H1 (cell line): Measurements from ENCODE around the gene KCTD3.

Experiments
- CHD2 ChIP-seq: IDR thresholded peaks from 2 replicates; pipeline ENCODE4 v1.6.1; 2012; ENCODE audit warnings: low read length, improper control_type of control experiment
- EP300 ChIP-seq, 2 experiments: IDR thresholded peaks; 1 replicate in 1 of 2; 2 replicates in 1 of 2; pipeline ENCODE4 v1.6.1; 2011 to 2012; ENCODE audit warnings: low read depth in 2 of 2, low read length in 2 of 2, mild to moderate bottlenecking in 2 of 2, borderline replicate concordance in 1 of 2, inconsistent platforms in 1 of 2, moderate library complexity in 1 of 2
- EZH2 ChIP-seq: fragments of 200-600 bp; sonication (generic); IDR thresholded peaks from 2 replicates; pipeline ENCODE4 v1.7.1; 2012; ENCODE audit warnings: low read depth, mild to moderate bottlenecking, moderate library complexity, low read length, inconsistent platforms; ENCODE audit not compliant: severe bottlenecking
- FOSL1 ChIP-seq: IDR thresholded peaks from 2 replicates; pipeline ENCODE4 v1.6.1; 2011; ENCODE audit warnings: mild to moderate bottlenecking, low read depth, low read length, moderate library complexity; ENCODE audit not compliant: insufficient read depth
- GABPA ChIP-seq: IDR thresholded peaks from 2 replicates; pipeline ENCODE4 v1.6.1; 2011; ENCODE audit warnings: mild to moderate bottlenecking, low read length, moderate library complexity, borderline replicate concordance; ENCODE audit not compliant: insufficient read depth
- GTF2F1 ChIP-seq: IDR thresholded peaks from 2 replicates; pipeline ENCODE4 v1.6.1; 2012; ENCODE audit warnings: low read depth, low read length, improper control_type of control experiment, borderline replicate concordance
- HDAC6 ChIP-seq: IDR thresholded peaks from one replicate; pipeline ENCODE4 v1.7.1; 2012; ENCODE audit warnings: low read depth, mild to moderate bottlenecking, inconsistent platforms, low read length, moderate library complexity
- JUND ChIP-seq: IDR thresholded peaks from 2 replicates; pipeline ENCODE4 v1.6.1; 2011; ENCODE audit warnings: mild to moderate bottlenecking, improper control_type of control experiment, low read length
- POLR2A ChIP-seq, 2 experiments: IDR thresholded peaks; 1 replicate in 1 of 2; 2 replicates in 1 of 2; pipeline ENCODE4 v1.6.1; 2011; ENCODE audit warnings: low read depth in 2 of 2, low read length in 2 of 2, mild to moderate bottlenecking in 2 of 2; ENCODE audit errors: control extremely low read depth in 1 of 2
- RFX5 ChIP-seq: IDR thresholded peaks from 2 replicates; pipeline ENCODE4 v1.6.1; 2011; ENCODE audit warnings: low read depth, low read length, improper control_type of control experiment, borderline replicate concordance
- SP1 ChIP-seq: IDR thresholded peaks from 2 replicates; pipeline ENCODE4 v1.6.1; 2011; ENCODE audit warnings: low read depth, low read length
- SUZ12 ChIP-seq: fragments of 200-600 bp; sonication (generic); IDR thresholded peaks from 2 replicates; pipeline ENCODE4 v1.6.1; 2012; ENCODE audit warnings: mild to moderate bottlenecking, inconsistent platforms, low read length, moderate library complexity, mixed read lengths
- TAF1 ChIP-seq: IDR thresholded peaks from 2 replicates; pipeline ENCODE4 v1.6.1; 2011; ENCODE audit warnings: mild to moderate bottlenecking, low read depth, low read length
- TF ChIP-seq, protein P1 (sequence below), 3 experiments: IDR thresholded peaks; 1 replicate in 2 of 3; 2 replicates in 1 of 3; pipeline versions ENCODE4 v1.5.1 to v1.6.1; 2011; ENCODE audit warnings: low read length in 3 of 3, mild to moderate bottlenecking in 3 of 3, inconsistent platforms in 2 of 3, low read depth in 1 of 3, moderate library complexity in 1 of 3; ENCODE audit not compliant: insufficient read depth in 1 of 3; ENCODE audit errors: control extremely low read depth in 1 of 3

DNA sequence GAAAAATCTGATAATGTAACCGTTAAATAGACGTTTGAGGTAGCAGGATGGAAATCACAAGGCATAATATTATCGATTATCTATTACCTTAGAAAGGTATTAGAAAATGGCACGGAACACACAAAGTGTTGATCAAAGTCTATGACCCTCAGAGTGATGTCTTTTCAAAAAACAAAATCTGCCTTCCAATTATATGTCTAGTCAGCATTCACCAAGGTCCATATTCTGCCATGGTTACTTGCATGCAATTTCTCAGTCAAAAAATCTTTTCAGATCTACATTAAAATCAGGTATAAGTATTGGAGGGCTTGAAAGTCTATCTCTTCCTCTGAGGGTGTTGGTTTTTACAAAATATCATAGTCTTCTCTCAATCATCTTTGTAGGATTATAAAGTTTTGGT, 81.9 kb downstream of the KCTD3 start:
- TF ChIP-seq, protein P1, sequence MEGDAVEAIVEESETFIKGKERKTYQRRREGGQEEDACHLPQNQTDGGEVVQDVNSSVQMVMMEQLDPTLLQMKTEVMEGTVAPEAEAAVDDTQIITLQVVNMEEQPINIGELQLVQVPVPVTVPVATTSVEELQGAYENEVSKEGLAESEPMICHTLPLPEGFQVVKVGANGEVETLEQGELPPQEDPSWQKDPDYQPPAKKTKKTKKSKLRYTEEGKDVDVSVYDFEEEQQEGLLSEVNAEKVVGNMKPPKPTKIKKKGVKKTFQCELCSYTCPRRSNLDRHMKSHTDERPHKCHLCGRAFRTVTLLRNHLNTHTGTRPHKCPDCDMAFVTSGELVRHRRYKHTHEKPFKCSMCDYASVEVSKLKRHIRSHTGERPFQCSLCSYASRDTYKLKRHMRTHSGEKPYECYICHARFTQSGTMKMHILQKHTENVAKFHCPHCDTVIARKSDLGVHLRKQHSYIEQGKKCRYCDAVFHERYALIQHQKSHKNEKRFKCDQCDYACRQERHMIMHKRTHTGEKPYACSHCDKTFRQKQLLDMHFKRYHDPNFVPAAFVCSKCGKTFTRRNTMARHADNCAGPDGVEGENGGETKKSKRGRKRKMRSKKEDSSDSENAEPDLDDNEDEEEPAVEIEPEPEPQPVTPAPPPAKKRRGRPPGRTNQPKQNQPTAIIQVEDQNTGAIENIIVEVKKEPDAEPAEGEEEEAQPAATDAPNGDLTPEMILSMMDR (IDR thresholded peaks at IDR 0.05; ENCODE audit: control extremely low read depth in 1 of 3, insufficient read depth in 1 of 3, low read depth in 1 of 3, low read length in 3 of 3): no peak
- TF ChIP-seq POLR2A (IDR thresholded peaks at IDR 0.05; ENCODE audit: control extremely low read depth in 1 of 2, low read depth in 2 of 2, low read length in 2 of 2) (no peak), EP300 (IDR thresholded peaks at IDR 0.05; ENCODE audit: borderline replicate concordance in 1 of 2, low read depth in 2 of 2, low read length in 2 of 2) (no peak), TAF1 (no peak), GTF2F1 (no peak), RFX5 (no peak), JUND (no peak), SP1 (no peak), CHD2 (no peak), HDAC6 (no peak), GABPA (no peak), EZH2 (no peak), SUZ12 (no peak), FOSL1 (no peak)
